ENCODE measurements around the gene GPR15.

GRCh38 chr3:98501270-98501669 lies 30.5 kb upstream of the GPR15 start:
- no peak for TF ChIP-seq CTCF (IDR thresholded peaks at IDR 0.05)
- no peak for TF ChIP-seq ZNF138 (CRISPR knock-in tag; conservative IDR thresholded peaks at IDR 0.05)
- TF ChIP-seq JUN (CRISPR knock-in tag; IDR thresholded peaks at IDR 0.05), result no peak
- no peak for TF ChIP-seq MYBL2 (CRISPR knock-in tag; IDR thresholded peaks at IDR 0.05)

Data from WTC11 (cell line).